Anterior cingulate cortex (tissue), 58 donors: ENCODE data around the gene C1QC.
"Not testable (repeated sequence)": the region's sequence is repeated elsewhere in the genome, so short reads cannot be mapped to it uniquely, and the experiment has no call there.

Source experiments
- DNase-seq, 58 donors: peaks; one replicate each; lab custom pipeline; 2025; lab: John Stamatoyannopoulos, UW

The C1QC gene

GRCh38 chr1:22643928-22644327 lies 495 bp downstream of the C1QC start:
- DNase-seq = no peak

GRCh38 chr1:22645931-22646330 lies 2.5 kb downstream of the C1QC start:
- peak in 2 of 58 donors; percentile 5 to 13 for DNase-seq

GRCh38 chr1:22646384-22646783 lies 3.0 kb downstream of the C1QC start:
- DNase-seq = no peak

GRCh38 chr1:22650089-22650693 lies 6.8 kb downstream of the C1QC start:
- DNase-seq = no peak

GRCh38 chr1:22651941-22652856 lies 8.8 kb downstream of the C1QC start:
- no peak for DNase-seq

GRCh38 chr1:22652881-22653316 lies 9.5 kb downstream of the C1QC start, which contains the start of gene C1QB:
C1QB (plus strand) TSS chr1:22653236; CDS start chr1:22659463, 6,227 bp downstream.
- peak in 36 of 58 donors; percentile 4 to 71 (median 35) for DNase-seq

- DNase-seq = no peak
Measured at GRCh38 chr1:22654692-22655091, 11.3 kb downstream of the C1QC start.

GRCh38 chr1:22658385-22659163 lies 15.1 kb downstream of the C1QC start:
- DNase-seq = no peak

- DNase-seq = no peak
Measured at GRCh38 chr1:22660716-22661241, 17.3 kb downstream of the C1QC start.

- DNase-seq = no peak
Measured at GRCh38 chr1:22661880-22662279, 18.4 kb downstream of the C1QC start.

- DNase-seq = peak in 23 of 58 donors; percentile 3 to 69 (median 23)
Measured at GRCh38 chr1:22662318-22662717, 18.9 kb downstream of the C1QC start.

GRCh38 chr1:22662986-22663408 lies 19.6 kb downstream of the C1QC start:
- no peak for DNase-seq

- peak in 10 of 58 donors; percentile 3 to 36 (median 16) for DNase-seq
Measured at GRCh38 chr1:22665752-22666151, 22.3 kb downstream of the C1QC start.

- DNase-seq = no peak
Measured at GRCh38 chr1:22666412-22666811, 23.0 kb downstream of the C1QC start.

GRCh38 chr1:22668840-22669239 lies 25.4 kb downstream of the C1QC start:
- not testable (repeated sequence) for DNase-seq

- DNase-seq = no peak
Measured at GRCh38 chr1:22670352-22670975, 27.0 kb downstream of the C1QC start.

GRCh38 chr1:22671999-22672398 lies 28.6 kb downstream of the C1QC start:
- DNase-seq = no peak

- peak in 35 of 58 donors; percentile 3 to 71 (median 18) for DNase-seq
Measured at GRCh38 chr1:22673486-22674409, 30.3 kb downstream of the C1QC start.

- no peak for DNase-seq
Measured at GRCh38 chr1:22674410-22674749, 30.9 kb downstream of the C1QC start.
